Epithelial cell of esophagus (primary cell): ENCODE results near the gene KIF23.

ENCODE experiments used
- DNase-seq: peaks from one replicate; pipeline ENCODE4 v3.0.0; 2010; ENCODE audit warnings: low read depth
- H3K4me3 ChIP-seq: 2 replicates; pipeline ENCODE4 v1.5.1; 2011; ENCODE audit warnings: mild to moderate bottlenecking, low read length, control low read depth
- TF ChIP-seq, protein P1 (sequence below): IDR thresholded peaks from 2 replicates; pipeline ENCODE4 v1.5.1; 2011; ENCODE audit warnings: low read depth, mild to moderate bottlenecking, low read length, control low read depth, inconsistent platforms; ENCODE audit not compliant: insufficient read depth; ENCODE audit errors: missing control alignments

Gene KIF23

DNA sequence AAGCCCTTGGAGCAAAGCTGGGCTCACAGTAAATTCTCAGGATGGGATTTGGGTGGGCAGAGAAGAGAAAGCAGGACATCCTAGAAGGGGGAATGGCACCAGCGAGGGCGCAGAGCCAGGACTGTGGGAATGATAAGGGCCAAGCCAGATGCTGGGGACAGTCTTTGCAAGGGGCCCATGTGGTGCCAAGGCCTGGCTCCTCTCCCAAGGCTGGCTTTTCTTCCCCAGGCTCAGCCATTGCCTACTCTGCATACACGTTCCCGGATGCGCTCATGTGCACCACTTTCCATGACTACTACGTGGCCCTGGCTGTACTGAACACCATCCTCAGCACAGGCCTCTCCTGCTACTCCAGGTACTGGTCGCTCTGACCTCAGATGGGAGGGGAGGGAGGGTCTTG, 24.7 kb upstream of the KIF23 start:
- TF ChIP-seq, protein P1, sequence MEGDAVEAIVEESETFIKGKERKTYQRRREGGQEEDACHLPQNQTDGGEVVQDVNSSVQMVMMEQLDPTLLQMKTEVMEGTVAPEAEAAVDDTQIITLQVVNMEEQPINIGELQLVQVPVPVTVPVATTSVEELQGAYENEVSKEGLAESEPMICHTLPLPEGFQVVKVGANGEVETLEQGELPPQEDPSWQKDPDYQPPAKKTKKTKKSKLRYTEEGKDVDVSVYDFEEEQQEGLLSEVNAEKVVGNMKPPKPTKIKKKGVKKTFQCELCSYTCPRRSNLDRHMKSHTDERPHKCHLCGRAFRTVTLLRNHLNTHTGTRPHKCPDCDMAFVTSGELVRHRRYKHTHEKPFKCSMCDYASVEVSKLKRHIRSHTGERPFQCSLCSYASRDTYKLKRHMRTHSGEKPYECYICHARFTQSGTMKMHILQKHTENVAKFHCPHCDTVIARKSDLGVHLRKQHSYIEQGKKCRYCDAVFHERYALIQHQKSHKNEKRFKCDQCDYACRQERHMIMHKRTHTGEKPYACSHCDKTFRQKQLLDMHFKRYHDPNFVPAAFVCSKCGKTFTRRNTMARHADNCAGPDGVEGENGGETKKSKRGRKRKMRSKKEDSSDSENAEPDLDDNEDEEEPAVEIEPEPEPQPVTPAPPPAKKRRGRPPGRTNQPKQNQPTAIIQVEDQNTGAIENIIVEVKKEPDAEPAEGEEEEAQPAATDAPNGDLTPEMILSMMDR = no peak
- DNase-seq = no peak
- H3K4me3 ChIP-seq = no peak overlapping the region

DNA sequence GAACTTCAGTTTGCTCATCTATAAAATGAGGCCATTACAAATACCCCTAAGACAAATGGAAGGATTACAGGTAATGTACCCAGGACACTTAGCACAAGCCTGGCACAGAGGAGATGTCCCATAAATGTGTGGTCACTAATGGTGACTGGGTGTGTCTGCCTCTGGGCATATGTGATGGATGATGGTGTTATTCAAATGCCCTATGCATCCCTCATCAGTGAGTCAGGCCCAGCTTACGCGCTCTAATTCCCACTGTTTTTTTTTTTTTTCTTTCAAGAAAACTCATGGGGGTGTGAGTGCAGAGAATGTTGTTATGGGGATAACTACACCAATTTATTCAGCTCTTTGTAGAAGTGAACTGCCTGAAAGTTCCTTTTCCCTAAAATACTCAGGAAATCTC, 23.6 kb upstream of the KIF23 start:
- DNase-seq = peak; percentile 90
- H3K4me3 ChIP-seq = no peak overlapping the region
- TF ChIP-seq, protein P1 = no peak

DNA sequence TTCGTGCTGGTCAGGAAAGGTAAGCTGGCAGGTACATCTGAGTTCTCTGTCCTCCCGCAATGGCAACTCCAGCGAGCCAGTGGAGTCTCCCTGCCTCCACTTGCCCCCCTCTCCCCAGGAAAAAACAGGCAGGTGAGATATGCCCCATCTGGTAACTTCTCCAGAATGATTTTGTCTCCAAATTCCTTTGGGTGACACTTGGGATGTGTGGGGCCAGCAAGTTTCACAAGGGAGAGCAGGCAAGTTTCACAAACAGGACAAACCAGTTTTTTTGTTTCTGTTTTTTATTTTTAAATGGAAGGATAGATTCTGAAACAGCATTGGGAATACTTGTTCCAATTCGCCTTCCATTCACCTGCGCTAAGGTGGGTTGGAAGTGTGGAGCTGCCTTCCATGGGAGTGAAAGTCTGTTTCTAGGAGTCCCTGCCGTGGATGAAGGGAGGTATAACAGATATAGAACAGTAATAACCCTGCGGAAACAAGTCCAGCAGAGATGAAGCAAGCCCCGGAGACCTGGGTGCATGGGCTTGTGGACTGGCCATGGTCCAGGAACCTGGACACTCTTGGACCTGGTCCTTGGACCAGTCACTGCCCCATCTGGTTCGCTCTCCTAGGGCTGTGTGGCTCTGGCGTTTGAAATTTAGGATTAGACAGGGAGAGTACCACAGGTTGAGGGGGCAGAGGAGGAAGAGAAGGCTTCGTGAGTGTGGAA, 22.9 kb upstream of the KIF23 start:
- peak; percentile 77 for DNase-seq
- no peak overlapping the region for H3K4me3 ChIP-seq
- TF ChIP-seq, protein P1 = no peak

DNA sequence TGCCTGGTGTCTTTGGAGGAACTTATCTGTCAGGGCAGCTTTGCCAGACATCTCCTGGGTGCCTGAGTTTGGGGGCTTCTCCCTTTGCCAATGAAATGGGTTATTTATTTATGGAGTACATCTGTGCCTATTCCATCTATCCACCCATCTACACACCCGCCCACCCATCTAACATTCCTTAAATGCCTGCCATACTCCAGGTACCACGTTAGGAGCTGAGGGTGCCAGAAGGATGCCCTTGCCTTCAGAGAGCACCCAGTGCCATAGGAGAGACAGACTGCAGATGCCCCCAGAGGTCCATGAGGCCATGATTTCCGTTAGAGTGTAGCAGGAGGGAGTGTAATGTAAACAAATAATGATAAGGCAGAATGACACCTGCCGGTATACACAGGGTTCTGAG, 21.8 kb upstream of the KIF23 start:
- no peak for DNase-seq
- no peak overlapping the region for H3K4me3 ChIP-seq
- TF ChIP-seq, protein P1 = no peak

DNA sequence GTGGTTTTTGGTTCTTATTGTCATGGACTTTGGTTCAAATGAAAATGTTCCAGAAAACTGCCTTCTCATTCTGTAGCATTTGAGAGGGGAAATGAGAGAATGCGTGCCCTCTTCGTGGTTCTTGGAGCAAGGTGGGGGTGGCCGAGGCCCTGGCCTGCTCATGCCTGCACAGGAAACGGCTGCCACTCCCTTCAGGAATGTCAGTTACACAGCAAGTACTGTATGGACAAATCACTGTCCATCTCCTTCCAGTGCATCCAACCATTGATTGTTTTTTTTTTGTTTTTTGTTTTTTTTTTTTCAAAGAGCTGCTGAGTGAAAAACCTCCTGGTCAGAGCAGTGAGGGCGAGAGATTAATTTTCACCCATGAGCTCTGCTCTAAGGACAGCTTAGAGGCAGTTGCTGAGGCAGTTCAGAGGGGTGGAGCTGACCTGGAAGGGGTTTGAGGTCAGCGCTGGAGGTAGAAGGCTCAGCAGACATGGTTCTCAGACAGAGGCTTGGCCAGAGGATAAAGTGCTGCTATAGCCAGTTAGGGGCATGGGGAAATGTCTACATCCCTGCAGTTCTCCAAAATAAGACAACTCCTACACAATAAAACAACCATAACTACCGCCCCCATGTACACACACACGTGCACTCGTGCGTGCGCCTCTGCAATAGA, 20.2 kb upstream of the KIF23 start:
- TF ChIP-seq, protein P1 = no peak
- peak; percentile 76 for DNase-seq
- no peak overlapping the region for H3K4me3 ChIP-seq

DNA sequence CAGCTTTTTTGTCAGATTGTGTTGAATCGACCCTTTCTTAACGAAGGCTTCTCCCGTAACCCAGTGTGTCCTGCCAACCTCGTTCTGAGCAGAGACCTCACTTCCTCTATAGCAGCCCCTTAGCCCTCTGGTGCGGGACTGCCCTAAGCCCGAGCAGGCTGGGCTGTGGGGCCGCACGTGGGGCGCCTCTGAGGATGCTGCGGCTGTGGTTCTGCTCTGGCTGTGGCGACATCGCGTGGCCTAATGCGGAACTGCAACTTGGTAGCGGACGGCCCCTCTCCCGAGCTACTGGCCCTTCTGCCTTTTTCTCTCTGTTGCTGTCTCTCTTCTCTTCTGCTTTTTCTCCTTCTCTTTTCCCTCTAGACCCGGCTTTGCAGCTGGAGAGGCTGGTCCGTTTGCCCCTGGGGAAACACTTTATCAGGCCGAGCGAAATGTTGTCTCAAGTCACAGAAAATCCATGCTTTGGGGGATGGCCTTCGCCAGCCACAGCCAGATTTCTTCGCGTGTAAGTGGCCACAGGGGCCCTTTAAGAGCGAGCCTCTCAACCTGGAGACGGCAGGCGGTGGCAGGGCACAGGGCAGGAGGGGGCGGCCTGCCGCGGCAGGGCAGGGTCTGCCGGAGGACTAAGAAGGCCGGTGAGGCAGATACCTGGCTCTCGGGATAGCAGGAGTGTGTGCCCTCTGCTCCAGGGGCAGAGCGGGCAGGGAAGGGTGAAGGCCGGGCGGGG, 19.4 kb upstream of the KIF23 start:
- no peak overlapping the region for H3K4me3 ChIP-seq
- DNase-seq = peak; percentile 67
- TF ChIP-seq, protein P1 = peak; percentile 93
